ENCODE data around the gene LYPLA2. TPM values are rescaled to one million over a fixed set of nuclear protein-coding genes. Genes with fewer than 3 reads are reported as not detected.
"Not testable (repeated sequence)": the region's sequence is repeated elsewhere in the genome, so short reads cannot be mapped to it uniquely, and the experiment has no call there.

Gene LYPLA2
- total and polyA plus RNA-seq, 12 donors: 22.0 to 54.5 (median 27.0) TPM

- Histone ChIP-seq H3K4me1 (peaks cover 2 to 22% (median 14%) of the 10 kb centered on the region in 9 donors), H3K36me3 (no peaks in the 10 kb centered on the region), H3K4me3 (no peak overlapping the region), H3K27ac (no peak overlapping the region), H3K27me3 (no peaks in the 10 kb centered on the region), H3K9me3 (no peaks in the 10 kb centered on the region)
- no peak for DNase-seq
- no peak for TF ChIP-seq CTCF (IDR thresholded peaks at IDR 0.05)
- 61 to 78% methylated on average over 1 of the region's 1 CpG for WGBS, 2 donors
- intact Hi-C loops (cut with DNase I): loop anchor here in 2 of 10 donors (5.0 to 10.0 kb wide), 2 partner anchors 40 to 197 kb away; partner anchors contain the start of gene FUCA1 (in 1 of the 2)
- ATAC-seq: no peak
Observed at GRCh38 chr1:23827717-23828116, 36.8 kb downstream of the LYPLA2 start.

GRCh38 chr1:23834156-23834555 is 43.2 kb downstream of the LYPLA2 start:
- intact Hi-C loops (cut with DNase I); H3K36me3 ChIP-seq; H3K4me3 ChIP-seq; ATAC-seq; DNase-seq; H3K27me3 ChIP-seq; H3K27ac ChIP-seq; H3K9me3 ChIP-seq: not testable (repeated sequence)
- peaks cover 0 to 11% (median 5%) of the 10 kb centered on the region in 9 donors for H3K4me1 ChIP-seq
- WGBS, 2 donors: 84 to 88% methylated on average over 6 of the region's 6 CpGs

- DNase-seq: no peak
- no peak overlapping the region for H3K27ac ChIP-seq
- 77 to 84% methylated on average over 3 of the region's 3 CpGs for WGBS, 2 donors
- H3K4me3 ChIP-seq: no peak overlapping the region
- intact Hi-C loops (cut with DNase I): no loop called here
- no peaks in the 10 kb centered on the region for H3K36me3 ChIP-seq
- H3K9me3 ChIP-seq: no peaks in the 10 kb centered on the region
- no peak for ATAC-seq
- no peak for TF ChIP-seq CTCF (IDR thresholded peaks at IDR 0.05)
- peaks cover 0 to 11% (median 5%) of the 10 kb centered on the region in 9 donors for H3K4me1 ChIP-seq
- H3K27me3 ChIP-seq: no peaks in the 10 kb centered on the region
Observed at GRCh38 chr1:23836037-23836436, 45.1 kb downstream of the LYPLA2 start.

GRCh38 chr1:23837908-23838307 is 47.0 kb downstream of the LYPLA2 start:
- no peaks in the 10 kb centered on the region for H3K27me3 ChIP-seq
- DNase-seq (peak in 1 of 2 donors; percentile 16), ATAC-seq (peak in 4 of 8 donors; percentile 14 to 41 (median 22))
- WGBS, 2 donors: 19 to 23% methylated on average over 13 of the region's 13 CpGs
- no peak for TF ChIP-seq CTCF (IDR thresholded peaks at IDR 0.05)
- no peak overlapping the region for H3K27ac ChIP-seq
- no peaks in the 10 kb centered on the region for H3K9me3 ChIP-seq
- H3K4me1 ChIP-seq: peaks cover 0 to 11% (median 5%) of the 10 kb centered on the region in 9 donors
- H3K4me3 ChIP-seq: peak overlapping the region in 8 of 10 donors; percentile 17 to 46 (median 41)
- no peaks in the 10 kb centered on the region for H3K36me3 ChIP-seq
- intact Hi-C loops (cut with DNase I): no loop called here

GRCh38 chr1:23838401-23838866 is 47.5 kb downstream of the LYPLA2 start:
- DNase-seq: peak; percentile 49 to 73
- Histone ChIP-seq H3K27me3 (no peaks in the 10 kb centered on the region), H3K27ac (peak overlapping the region in 1 of 10 donors; percentile 26), H3K36me3 (no peaks in the 10 kb centered on the region), H3K4me1 (peaks cover 0 to 11% (median 5%) of the 10 kb centered on the region in 9 donors), H3K4me3 (peak overlapping the region in 8 of 10 donors; percentile 17 to 46 (median 41)), H3K9me3 (no peaks in the 10 kb centered on the region)
- no peak for TF ChIP-seq CTCF (IDR thresholded peaks at IDR 0.05)
- 0 to 1% methylated on average over 21 of the region's 21 CpGs for WGBS, 2 donors
- intact Hi-C loops (cut with DNase I): no loop called here
- ATAC-seq: peak; percentile 91 to 98 (median 95)
